Spleen (tissue), 7 donors: ENCODE results near the gene GPC3.

Experiments
- CTCF ChIP-seq, 11 experiments: fragments of 200-600 bp in 7 of 11; fragments of 450-650 bp in 4 of 11; sonication (generic) in 4 of 11; IDR thresholded peaks in 8 of 11; conservative IDR thresholded peaks in 3 of 11; 1 replicate in 7 of 11; 2 replicates in 4 of 11; pipeline versions ENCODE4 v1.4.0 to v1.8.0; 2016 to 2021; ENCODE audit warnings: antibody characterized with exemption in 11 of 11, inconsistent platforms in 4 of 11, mild to moderate bottlenecking in 1 of 11
- POLR2AphosphoS5 ChIP-seq, 3 donors: sonication (generic); formaldehyde crosslinking; IDR thresholded peaks; one replicate each; pipeline ENCODE4 v1.5.1; 2017; ENCODE audit warnings: antibody characterized with exemption in 3 of 3
- donor health status: DM: no; HTN: no; CAD: no; lungs with moderate emphysema.
- donor health status: DM: no; HTN: no; CAD: no.
- donor health status: DM: no; HTN: no; CAD: no.

- TF ChIP-seq CTCF (IDR thresholded peaks at IDR 0.05 in 8 of 11, conservative IDR thresholded peaks at IDR 0.05 in 3 of 11), result no peak
- TF ChIP-seq POLR2AphosphoS5 (IDR thresholded peaks at IDR 0.05), result no peak
Observed at GRCh38 chrX:133569217-133569616, 416.2 kb downstream of the GPC3 start.
